HEK293 (cell line): ENCODE measurements around the gene SHLD1.

Experiments
- CTCF ChIP-seq: fragments of 450-650 bp; formaldehyde crosslinking; IDR thresholded peaks from 2 replicates; pipeline ENCODE4 v1.5.1; 2016; ENCODE audit warnings: missing biosample characterization, missing genetic modification characterization
- ZNF174 ChIP-seq: fragments of 450-650 bp; formaldehyde crosslinking; IDR thresholded peaks from 2 replicates; pipeline ENCODE4 v1.5.0; 2017; ENCODE audit warnings: missing biosample characterization, mild to moderate bottlenecking, missing genetic modification characterization
- ZNF202 ChIP-seq: fragments of 450-650 bp; formaldehyde crosslinking; IDR thresholded peaks from 2 replicates; pipeline ENCODE4 v1.5.1; 2016; ENCODE audit warnings: missing biosample characterization, missing genetic modification characterization, borderline replicate concordance
- ZNF624 ChIP-seq: fragments of 450-650 bp; formaldehyde crosslinking; IDR thresholded peaks from 2 replicates; pipeline ENCODE4 v1.5.1; 2017; ENCODE audit warnings: missing biosample characterization, missing genetic modification characterization

DNA sequence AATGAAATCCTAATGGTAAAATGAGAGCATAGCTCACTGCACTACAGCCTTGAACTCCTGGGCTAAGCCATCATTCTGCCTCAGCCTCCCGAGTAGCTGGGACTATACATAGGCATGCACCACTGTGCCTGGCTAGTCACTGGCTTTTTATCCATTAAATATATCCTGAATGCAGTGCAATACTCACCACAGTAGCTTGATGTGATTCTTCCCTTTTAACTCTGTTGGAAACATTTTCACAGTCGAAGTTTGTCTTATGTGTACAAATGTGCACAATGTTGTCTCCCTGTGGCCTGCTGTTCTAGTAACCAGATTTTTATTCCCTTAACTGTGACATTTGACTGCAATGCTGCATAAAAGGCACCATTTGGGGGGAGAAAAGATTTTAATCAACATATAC lies 143.4 kb downstream of the SHLD1 start:
- no peak for TF ChIP-seq CTCF (tag by site-specific recombination)
- TF ChIP-seq ZNF174 (tag by site-specific recombination), result no peak
- TF ChIP-seq ZNF624 (tag by site-specific recombination), result no peak
- TF ChIP-seq ZNF202 (tag by site-specific recombination), result no peak
